ENCODE results near the gene KCNQ1.
"Not testable (repeated sequence)": the region's sequence is repeated elsewhere in the genome, so short reads cannot be mapped to it uniquely, and the experiment has no call there.

The KCNQ1 gene

GRCh38 chr11:2472428-2473186 lies 27.8 kb downstream of the KCNQ1 start:
- DNase-seq (ENCODE audit: low read depth in 2 of 2) = no peak

- no peak for DNase-seq (ENCODE audit: low read depth in 2 of 2)
Measured at GRCh38 chr11:2473361-2474058, 28.7 kb downstream of the KCNQ1 start.

GRCh38 chr11:2474059-2474901 lies 29.5 kb downstream of the KCNQ1 start:
- DNase-seq (ENCODE audit: low read depth in 2 of 2) = no peak

GRCh38 chr11:2475136-2475918 lies 30.5 kb downstream of the KCNQ1 start:
- DNase-seq (ENCODE audit: low read depth in 2 of 2) = no peak

- DNase-seq (ENCODE audit: low read depth in 2 of 2) = no peak
Measured at GRCh38 chr11:2477254-2477653, 32.4 kb downstream of the KCNQ1 start.

- DNase-seq (ENCODE audit: low read depth in 2 of 2) = no peak
Measured at GRCh38 chr11:2477936-2478335, 33.1 kb downstream of the KCNQ1 start.

GRCh38 chr11:2480067-2480873 lies 35.5 kb downstream of the KCNQ1 start:
- not testable (repeated sequence) for DNase-seq (ENCODE audit: low read depth in 2 of 2)

- no peak for DNase-seq (ENCODE audit: low read depth in 2 of 2)
Measured at GRCh38 chr11:2480874-2481220, 36.0 kb downstream of the KCNQ1 start.

- no peak for DNase-seq (ENCODE audit: low read depth in 2 of 2)
Measured at GRCh38 chr11:2481253-2481652, 36.4 kb downstream of the KCNQ1 start.

- no peak for DNase-seq (ENCODE audit: low read depth in 2 of 2)
Measured at GRCh38 chr11:2482204-2482603, 37.4 kb downstream of the KCNQ1 start.

- DNase-seq (ENCODE audit: low read depth in 2 of 2) = no peak
Measured at GRCh38 chr11:2482745-2483144, 37.9 kb downstream of the KCNQ1 start.

GRCh38 chr11:2483426-2483825 lies 38.6 kb downstream of the KCNQ1 start:
- DNase-seq (ENCODE audit: low read depth in 2 of 2) = no peak

GRCh38 chr11:2484576-2485125 lies 39.8 kb downstream of the KCNQ1 start:
- no peak for DNase-seq (ENCODE audit: low read depth in 2 of 2)

- no peak for DNase-seq (ENCODE audit: low read depth in 2 of 2)
Measured at GRCh38 chr11:2488004-2488403, 43.2 kb downstream of the KCNQ1 start.

GRCh38 chr11:2489083-2489482 lies 44.3 kb downstream of the KCNQ1 start:
- DNase-seq (ENCODE audit: low read depth in 2 of 2) = no peak

- DNase-seq (ENCODE audit: low read depth in 2 of 2) = not testable (repeated sequence)
Measured at GRCh38 chr11:2497951-2498350, 53.1 kb downstream of the KCNQ1 start.

GRCh38 chr11:2498750-2499149 lies 53.9 kb downstream of the KCNQ1 start:
- DNase-seq (ENCODE audit: low read depth in 2 of 2) = no peak

- DNase-seq (ENCODE audit: low read depth in 2 of 2) = no peak
Measured at GRCh38 chr11:2507212-2507901, 62.5 kb downstream of the KCNQ1 start.

GRCh38 chr11:2507945-2508749 lies 63.3 kb downstream of the KCNQ1 start:
- DNase-seq (ENCODE audit: low read depth in 2 of 2) = no peak

Data from fibroblast of skin of left quadriceps (primary cell).